Choroid plexus epithelial cell (primary cell): ENCODE data around the gene TSLP.
A peak's percentile ranks its signal among the peaks of the same experiment; 100 is the strongest.

Experiments
- DNase-seq: peaks from one replicate; pipeline ENCODE4 v3.0.0-alpha.2; 2010; ENCODE audit warnings: low read depth
- H3K4me3 ChIP-seq: 2 replicates; pipeline ENCODE4 v1.5.1; 2011; ENCODE audit warnings: low read depth, mild to moderate bottlenecking, control low read depth, low read length, moderate library complexity
- TF ChIP-seq, protein P1 (sequence below): conservative IDR thresholded peaks from 2 replicates; pipeline ENCODE4 v1.5.1; 2011; ENCODE audit warnings: low read depth, mild to moderate bottlenecking, control low read depth, inconsistent platforms, low read length, moderate library complexity

TSLP gene

DNA sequence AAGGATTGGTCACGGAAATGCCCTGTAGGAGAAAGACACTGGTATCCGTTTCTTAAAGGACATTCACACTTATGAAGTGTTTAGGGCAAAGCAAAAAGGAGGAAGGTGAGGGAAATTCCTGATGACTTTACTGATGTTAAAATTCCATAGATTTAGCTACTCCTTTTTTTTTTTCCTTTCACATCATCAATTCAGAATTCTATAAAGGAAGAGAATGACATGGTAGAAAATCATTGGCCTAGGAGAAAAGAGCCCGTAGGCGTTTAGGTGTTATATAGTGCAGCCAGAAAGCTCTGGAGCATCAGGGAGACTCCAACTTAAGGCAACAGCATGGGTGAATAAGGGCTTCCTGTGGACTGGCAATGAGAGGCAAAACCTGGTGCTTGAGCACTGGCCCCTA, at the start of gene TSLP:
Gene TSLP (plus strand): TSS at position 301 of the 400 bp plus-strand sequence. CDS start 178 bp downstream, outside the sequence.
- no peak for DNase-seq
- TF ChIP-seq, protein P1, sequence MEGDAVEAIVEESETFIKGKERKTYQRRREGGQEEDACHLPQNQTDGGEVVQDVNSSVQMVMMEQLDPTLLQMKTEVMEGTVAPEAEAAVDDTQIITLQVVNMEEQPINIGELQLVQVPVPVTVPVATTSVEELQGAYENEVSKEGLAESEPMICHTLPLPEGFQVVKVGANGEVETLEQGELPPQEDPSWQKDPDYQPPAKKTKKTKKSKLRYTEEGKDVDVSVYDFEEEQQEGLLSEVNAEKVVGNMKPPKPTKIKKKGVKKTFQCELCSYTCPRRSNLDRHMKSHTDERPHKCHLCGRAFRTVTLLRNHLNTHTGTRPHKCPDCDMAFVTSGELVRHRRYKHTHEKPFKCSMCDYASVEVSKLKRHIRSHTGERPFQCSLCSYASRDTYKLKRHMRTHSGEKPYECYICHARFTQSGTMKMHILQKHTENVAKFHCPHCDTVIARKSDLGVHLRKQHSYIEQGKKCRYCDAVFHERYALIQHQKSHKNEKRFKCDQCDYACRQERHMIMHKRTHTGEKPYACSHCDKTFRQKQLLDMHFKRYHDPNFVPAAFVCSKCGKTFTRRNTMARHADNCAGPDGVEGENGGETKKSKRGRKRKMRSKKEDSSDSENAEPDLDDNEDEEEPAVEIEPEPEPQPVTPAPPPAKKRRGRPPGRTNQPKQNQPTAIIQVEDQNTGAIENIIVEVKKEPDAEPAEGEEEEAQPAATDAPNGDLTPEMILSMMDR: no peak
- peak within 1 kb of the TSS; percentile 51 for H3K4me3 ChIP-seq

DNA sequence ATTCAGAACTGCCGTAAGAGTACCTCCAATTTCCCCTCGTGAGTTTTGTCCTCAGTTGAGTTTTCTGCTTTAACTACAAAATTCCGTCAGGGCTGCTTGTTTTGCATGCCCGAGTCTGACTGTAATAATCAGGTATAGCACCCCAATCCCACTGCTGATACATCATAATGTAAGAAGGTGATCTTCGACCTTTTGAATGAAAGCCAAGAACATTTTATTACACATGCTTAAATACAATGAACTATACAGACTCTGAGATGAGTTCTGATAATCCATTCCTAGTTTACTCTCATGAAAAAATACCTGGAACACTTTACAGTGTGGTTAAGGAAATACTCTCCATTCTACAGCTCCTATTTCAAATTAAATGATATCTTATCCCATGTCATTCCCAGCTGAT, 49.2 kb upstream of the TSLP start:
- peak; percentile 34 for DNase-seq
- TF ChIP-seq, protein P1: no peak
- H3K4me3 ChIP-seq: no peak overlapping the region

DNA sequence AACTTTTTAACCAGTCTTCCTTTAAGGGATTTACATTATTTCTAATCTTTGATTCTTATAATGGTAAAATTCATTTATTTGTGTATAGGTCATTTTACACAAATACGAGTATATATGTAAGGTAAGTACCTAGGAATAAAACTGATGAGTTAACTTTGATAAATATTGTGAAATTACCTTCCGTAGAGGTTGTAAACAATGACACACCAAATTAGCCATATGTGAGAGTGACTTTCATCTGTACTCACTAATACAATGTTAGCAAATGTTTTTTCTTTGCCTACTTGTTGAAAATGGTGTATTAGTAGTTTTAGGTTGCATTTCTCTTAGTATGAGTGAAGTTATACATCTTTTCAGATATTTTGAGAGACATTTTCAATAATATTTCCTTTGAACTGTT, 42.6 kb upstream of the TSLP start:
- TF ChIP-seq, protein P1: no peak
- DNase-seq: no peak
- H3K4me3 ChIP-seq: no peak overlapping the region

DNA sequence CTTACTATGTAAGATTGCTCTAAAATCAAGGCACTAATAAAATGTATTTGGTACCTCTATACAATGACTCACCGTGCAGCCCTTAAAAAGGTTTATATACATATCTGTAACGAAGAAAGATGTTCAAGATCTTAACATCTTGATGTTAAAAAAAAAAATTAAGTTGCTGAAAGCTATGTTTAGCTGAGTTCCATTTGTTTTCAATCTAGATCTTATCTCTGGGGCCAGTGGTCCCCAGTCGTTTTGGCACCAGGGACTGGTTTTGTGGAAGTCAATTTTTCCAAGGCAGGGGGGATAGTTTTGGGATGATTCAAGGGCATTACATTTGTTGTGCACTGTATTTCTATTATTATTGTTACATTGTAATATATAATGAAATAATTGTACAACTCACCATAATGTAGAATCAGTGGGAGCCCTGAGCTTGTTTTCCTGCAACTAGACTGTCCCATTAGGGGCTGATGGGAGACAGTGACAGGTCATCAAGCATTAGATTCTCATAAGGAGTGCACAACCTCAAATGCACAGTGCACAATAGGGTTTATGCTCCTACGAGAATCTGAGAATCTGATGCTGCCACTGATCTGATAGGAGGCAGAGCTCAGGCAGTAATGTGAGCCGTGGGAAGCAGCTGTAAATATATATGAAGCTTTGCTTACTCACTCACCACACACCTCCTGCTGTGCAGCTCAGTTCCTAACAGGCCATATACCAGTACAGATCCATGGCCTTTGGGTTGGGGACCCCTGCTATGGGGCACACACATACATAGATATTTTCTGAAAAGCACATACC, 27.6 kb upstream of the TSLP start:
- TF ChIP-seq, protein P1: peak; percentile 2
- peak; percentile 100 for DNase-seq
- H3K4me3 ChIP-seq: no peak overlapping the region

DNA sequence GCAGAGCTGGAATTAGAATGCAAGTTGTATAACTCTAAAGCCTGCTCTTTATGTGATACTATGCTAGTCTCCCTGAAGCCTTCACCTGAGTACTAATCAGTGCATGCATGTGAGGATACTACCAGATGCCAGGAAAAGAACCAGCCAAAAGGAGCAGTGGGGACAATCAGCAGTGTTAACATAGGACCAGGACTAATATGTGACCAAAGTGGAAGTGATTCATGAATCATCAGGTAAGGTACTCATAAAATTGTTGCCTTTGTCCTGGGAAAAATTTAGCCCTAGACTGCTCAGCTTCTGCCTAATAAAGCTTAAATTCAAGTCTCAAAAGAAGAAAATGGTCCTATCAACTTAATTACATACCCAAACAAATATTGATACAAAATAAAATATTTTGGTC, 13.4 kb upstream of the TSLP start:
- H3K4me3 ChIP-seq: no peak overlapping the region
- TF ChIP-seq, protein P1: no peak
- no peak for DNase-seq

DNA sequence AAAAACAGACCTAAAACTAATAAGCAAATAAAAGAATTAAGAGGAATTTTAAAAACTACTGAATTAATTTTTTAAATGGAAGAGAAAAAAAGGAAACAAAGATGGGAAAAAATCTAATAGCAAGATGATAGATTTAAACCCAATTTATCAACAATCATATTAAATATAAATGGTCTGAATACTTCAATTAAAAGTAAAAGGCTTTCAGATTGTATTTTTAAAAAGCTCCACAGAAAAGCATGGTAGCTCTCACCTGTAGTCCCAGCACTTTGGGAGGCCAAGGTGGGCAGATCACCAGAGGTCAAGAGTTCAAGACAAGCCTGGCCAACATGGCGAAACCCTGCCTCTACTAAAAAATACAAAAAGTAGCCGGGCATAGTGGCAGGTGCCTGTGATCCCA, 11.3 kb upstream of the TSLP start:
- no peak overlapping the region for H3K4me3 ChIP-seq
- no peak for DNase-seq
- TF ChIP-seq, protein P1: no peak

DNA sequence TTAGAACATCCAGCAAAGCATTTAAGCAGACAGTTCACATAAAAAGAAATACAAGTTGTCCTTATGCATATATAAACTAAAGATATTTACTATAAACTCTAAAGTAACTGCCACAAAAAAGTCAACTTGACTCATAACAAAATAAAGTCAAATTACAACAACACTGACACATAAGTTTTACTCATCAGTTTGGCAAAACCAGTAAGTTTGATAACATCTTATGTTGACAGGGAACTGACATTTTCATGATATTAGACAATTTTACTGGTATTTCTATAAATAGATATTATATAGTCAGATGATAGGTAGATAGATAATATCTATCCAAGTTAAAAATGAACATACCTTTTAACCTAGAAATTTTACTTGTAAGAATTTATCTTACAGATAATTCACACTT, 9.9 kb upstream of the TSLP start:
- TF ChIP-seq, protein P1: no peak
- H3K4me3 ChIP-seq: no peak overlapping the region
- no peak for DNase-seq
